ENCODE results near the gene SLC29A2.

The SLC29A2 gene

DNA sequence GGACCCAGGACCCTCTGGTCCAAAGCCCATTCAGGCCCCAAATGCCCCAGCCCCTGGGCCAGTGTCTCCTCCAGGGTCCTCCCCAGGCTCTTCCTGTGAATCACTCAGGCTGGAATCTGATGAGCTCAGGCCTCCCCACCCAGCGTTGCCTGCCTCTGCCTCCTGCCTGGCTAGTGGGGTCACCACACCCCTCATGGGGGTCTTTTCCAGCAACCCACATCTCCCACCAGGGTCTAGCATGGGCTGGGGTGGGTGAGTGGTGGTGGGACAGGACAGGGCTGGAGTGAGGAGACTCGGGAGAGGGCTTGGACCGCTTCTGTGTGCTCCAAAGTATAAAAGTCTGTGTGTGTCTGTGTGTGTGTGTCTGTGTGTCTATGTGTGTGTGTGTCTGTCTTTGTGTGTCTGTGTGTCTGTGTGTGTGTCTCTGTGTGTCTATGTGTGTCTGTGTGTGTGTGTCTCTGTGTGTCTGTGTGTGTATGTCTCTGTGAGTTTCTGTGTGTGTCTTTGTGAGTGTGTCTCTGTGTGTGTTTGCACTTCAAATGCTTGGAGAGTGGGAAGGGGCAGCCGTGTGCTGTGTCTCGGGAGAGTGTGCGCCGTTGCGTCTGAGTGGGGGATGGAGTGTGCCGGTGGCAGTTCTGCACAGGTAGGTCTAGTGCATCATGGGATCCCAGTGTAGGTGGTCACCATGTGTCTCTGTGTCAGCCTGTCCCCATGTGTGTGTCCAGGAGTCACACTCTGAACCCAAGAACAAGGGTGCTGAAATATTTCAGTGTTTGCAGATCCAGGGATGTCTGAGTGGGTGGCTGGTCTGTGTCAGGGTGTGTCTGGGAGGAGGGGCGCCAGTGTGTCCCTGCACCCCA is 44.2 kb downstream of the SLC29A2 start:
- Histone ChIP-seq H3K4me1 (ENCODE audit: control insufficient read depth in 1 of 2, insufficient read depth in 1 of 2, low read depth in 1 of 2, low read length in 1 of 2) (peaks cover 4 to 5% of the 10 kb centered on the region in 2 experiments), H3K9me3 (no peaks in the 10 kb centered on the region), H3K27ac (no peak overlapping the region), H3K36me3 (no peaks in the 10 kb centered on the region), H3K27me3 (peaks cover 8% of the 10 kb centered on the region), H3K4me3 (ENCODE audit: low read depth in 1 of 2, low read length in 1 of 2) (no peak overlapping the region)
- no peak for TF ChIP-seq CTCF (IDR thresholded peaks at IDR 0.05)

DNA sequence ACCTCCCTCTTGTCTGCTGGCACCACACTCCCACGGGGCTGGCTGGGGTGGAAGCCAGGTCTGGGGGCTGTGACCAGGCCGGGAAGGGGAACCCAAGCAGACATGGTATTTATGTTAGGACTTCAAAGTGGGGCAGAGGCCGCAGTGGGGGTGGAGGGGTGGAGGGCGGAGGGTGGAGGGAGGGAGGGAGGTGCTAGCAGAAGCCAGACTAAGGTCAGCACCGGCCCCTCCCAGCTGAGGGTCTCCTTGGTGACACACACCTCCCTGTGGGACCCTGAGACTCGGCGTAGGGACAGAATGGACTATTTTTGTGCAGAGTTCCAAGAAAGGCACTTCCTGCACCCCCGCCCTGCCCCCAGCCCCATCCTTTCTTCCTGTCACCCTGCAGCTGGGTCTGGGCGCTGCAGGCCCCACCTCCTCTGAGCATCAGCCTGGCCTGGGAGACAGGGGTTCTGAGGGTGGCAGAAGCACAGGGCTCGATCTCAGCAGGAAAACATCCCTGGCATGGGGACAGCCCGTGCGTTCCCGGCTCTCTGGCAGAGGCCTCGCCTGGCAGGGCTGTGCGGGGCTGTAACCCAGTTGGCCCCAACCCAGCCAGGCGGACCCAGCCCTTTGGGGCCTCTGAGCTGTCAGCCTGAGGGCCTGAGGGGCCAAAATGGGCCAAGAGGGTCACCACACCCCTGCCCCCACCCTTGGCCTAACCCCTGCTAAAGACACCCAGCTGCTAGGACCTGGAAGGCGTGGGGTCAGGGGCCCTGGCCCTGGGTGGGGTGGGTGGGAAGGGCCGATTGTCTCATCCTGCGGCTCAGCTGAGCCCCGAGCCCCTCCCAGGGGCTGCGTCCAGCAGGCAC is 45.1 kb downstream of the SLC29A2 start:
- H3K27me3 ChIP-seq = peaks cover 8% of the 10 kb centered on the region
- no peak overlapping the region for H3K27ac ChIP-seq
- H3K9me3 ChIP-seq = no peaks in the 10 kb centered on the region
- H3K36me3 ChIP-seq = no peaks in the 10 kb centered on the region
- TF ChIP-seq CTCF (IDR thresholded peaks at IDR 0.05) = no peak
- H3K4me3 ChIP-seq (ENCODE audit: low read depth in 1 of 2, low read length in 1 of 2) = no peak overlapping the region
- peaks cover 4 to 5% of the 10 kb centered on the region in 2 experiments for H3K4me1 ChIP-seq (ENCODE audit: control insufficient read depth in 1 of 2, insufficient read depth in 1 of 2, low read depth in 1 of 2, low read length in 1 of 2)

- no peak for TF ChIP-seq CTCF (IDR thresholded peaks at IDR 0.05)
- H3K4me3 ChIP-seq (ENCODE audit: low read depth in 1 of 2, low read length in 1 of 2) = no peak overlapping the region
- peaks cover 8% of the 10 kb centered on the region for H3K27me3 ChIP-seq
- no peaks in the 10 kb centered on the region for H3K9me3 ChIP-seq
- no peaks in the 10 kb centered on the region for H3K36me3 ChIP-seq
- H3K27ac ChIP-seq = no peak overlapping the region
- peaks cover 4 to 5% of the 10 kb centered on the region in 2 experiments for H3K4me1 ChIP-seq (ENCODE audit: control insufficient read depth in 1 of 2, insufficient read depth in 1 of 2, low read depth in 1 of 2, low read length in 1 of 2)
Measured at GRCh38 chr11:66325263-66325671, 46.3 kb downstream of the SLC29A2 start.

- Histone ChIP-seq H3K36me3 (no peaks in the 10 kb centered on the region), H3K27ac (no peak overlapping the region), H3K9me3 (no peaks in the 10 kb centered on the region), H3K4me3 (ENCODE audit: low read depth in 1 of 2, low read length in 1 of 2) (no peak overlapping the region), H3K4me1 (ENCODE audit: control insufficient read depth in 1 of 2, insufficient read depth in 1 of 2, low read depth in 1 of 2, low read length in 1 of 2) (peaks cover 4 to 5% of the 10 kb centered on the region in 2 experiments), H3K27me3 (peaks cover 8% of the 10 kb centered on the region)
- TF ChIP-seq CTCF (IDR thresholded peaks at IDR 0.05) = no peak
Measured at GRCh38 chr11:66324664-66325063, 46.9 kb downstream of the SLC29A2 start.

DNA sequence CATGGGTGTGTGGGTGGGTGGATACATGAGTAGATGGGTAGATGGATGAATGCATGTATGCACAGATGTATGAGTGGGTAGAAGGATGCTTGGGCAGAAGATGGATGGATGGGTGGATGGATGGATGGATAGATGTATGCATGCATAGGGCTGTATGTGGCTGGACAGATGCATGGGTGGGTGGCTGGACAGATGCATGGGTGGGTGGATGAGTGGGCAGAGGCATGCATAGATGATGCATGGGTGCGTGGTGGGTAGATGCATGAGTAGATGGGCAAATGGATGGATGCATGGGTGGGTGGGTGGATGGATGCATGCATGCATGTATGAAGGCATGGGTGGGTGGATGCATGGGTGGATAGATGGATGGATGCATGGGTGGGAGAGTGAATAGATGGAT is 47.9 kb downstream of the SLC29A2 start:
- Histone ChIP-seq H3K36me3 (no peaks in the 10 kb centered on the region), H3K9me3 (no peaks in the 10 kb centered on the region), H3K27me3 (peaks cover 4% of the 10 kb centered on the region), H3K4me3 (ENCODE audit: low read depth in 1 of 2, low read length in 1 of 2) (no peak overlapping the region), H3K4me1 (ENCODE audit: control insufficient read depth in 1 of 2, insufficient read depth in 1 of 2, low read depth in 1 of 2, low read length in 1 of 2) (peaks cover 3 to 6% of the 10 kb centered on the region in 2 experiments), H3K27ac (no peak overlapping the region)
- TF ChIP-seq CTCF (IDR thresholded peaks at IDR 0.05) = no peak
